Endothelial cell (in vitro differentiated cells): ENCODE measurements around the gene SLC10A1. TPM values are rescaled to one million over a fixed set of nuclear protein-coding genes. Genes with fewer than 3 reads are reported as not detected.
"Not testable (repeated sequence)": the region's sequence is repeated elsewhere in the genome, so short reads cannot be mapped to it uniquely, and the experiment has no call there.

ENCODE experiments used
- DNase-seq: peaks from one replicate; pipeline ENCODE4 v3.0.0; 2021; ENCODE audit warnings: low spot score
- H3K27ac Mint-ChIP-seq: one replicate; pipeline ENCODE4 v1.8.0; 2021; ENCODE audit warnings: mixed read lengths, inconsistent platforms; ENCODE audit not compliant: unreplicated experiment
- H3K27me3 Mint-ChIP-seq: one replicate; pipeline ENCODE4 v1.8.0; 2021; ENCODE audit warnings: mild to moderate bottlenecking, moderate library complexity, mixed read lengths, inconsistent platforms; ENCODE audit not compliant: unreplicated experiment
- H3K36me3 Mint-ChIP-seq: one replicate; pipeline ENCODE4 v1.8.0; 2021; ENCODE audit warnings: mild to moderate bottlenecking, low read depth, mixed read lengths, inconsistent platforms; ENCODE audit not compliant: unreplicated experiment
- H3K4me1 Mint-ChIP-seq: one replicate; pipeline ENCODE4 v1.8.0; 2021; ENCODE audit warnings: mild to moderate bottlenecking, mixed read lengths, inconsistent platforms; ENCODE audit not compliant: unreplicated experiment
- H3K4me3 Mint-ChIP-seq: one replicate; pipeline ENCODE4 v1.8.0; 2021; ENCODE audit warnings: mild to moderate bottlenecking, mixed read lengths, inconsistent platforms; ENCODE audit not compliant: unreplicated experiment
- H3K9me3 Mint-ChIP-seq: one replicate; pipeline ENCODE4 v1.8.0; 2021; ENCODE audit warnings: mixed read lengths, inconsistent platforms; ENCODE audit not compliant: unreplicated experiment
- CTCF ChIP-seq: fragments of 200-600 bp; sonication (generic); IDR thresholded peaks from one replicate; pipeline ENCODE4 v1.5.0; 2021; ENCODE audit warnings: antibody characterized with exemption; ENCODE audit not compliant: unreplicated experiment
- total RNA-seq: library from RNA; stranded (reverse); fragmentation: NEBNext Ultra II Directional; extraction: Animal tissue kit (Norgen Biotek cat#: 25700); gene quantifications from one replicate; pipeline ENCODE4 v1.2.1, GENCODE V29; 2021; ENCODE audit not compliant: unreplicated experiment

The SLC10A1 gene
- total RNA-seq, 1 donor from 2014 or later: not detected

GRCh38 chr14:69750495-69750894 is 46.5 kb downstream of the SLC10A1 start:
- DNase-seq: no peak
- no peak for TF ChIP-seq CTCF
- Mint-ChIP-seq H3K9me3 (no peaks in the 10 kb centered on the region), H3K36me3 (no peaks in the 10 kb centered on the region), H3K27ac (no peak overlapping the region), H3K4me3 (no peak overlapping the region), H3K27me3 (peaks cover 4% of the 10 kb centered on the region), H3K4me1 (no peaks in the 10 kb centered on the region)

- no peak for TF ChIP-seq CTCF
- no peaks in the 10 kb centered on the region for H3K36me3 Mint-ChIP-seq
- H3K27me3 Mint-ChIP-seq: peaks cover 4% of the 10 kb centered on the region
- no peaks in the 10 kb centered on the region for H3K4me1 Mint-ChIP-seq
- H3K27ac Mint-ChIP-seq: no peak overlapping the region
- no peak for DNase-seq
- H3K4me3 Mint-ChIP-seq: no peak overlapping the region
- no peaks in the 10 kb centered on the region for H3K9me3 Mint-ChIP-seq
Observed at GRCh38 chr14:69749956-69750355, 47.1 kb downstream of the SLC10A1 start.

DNA sequence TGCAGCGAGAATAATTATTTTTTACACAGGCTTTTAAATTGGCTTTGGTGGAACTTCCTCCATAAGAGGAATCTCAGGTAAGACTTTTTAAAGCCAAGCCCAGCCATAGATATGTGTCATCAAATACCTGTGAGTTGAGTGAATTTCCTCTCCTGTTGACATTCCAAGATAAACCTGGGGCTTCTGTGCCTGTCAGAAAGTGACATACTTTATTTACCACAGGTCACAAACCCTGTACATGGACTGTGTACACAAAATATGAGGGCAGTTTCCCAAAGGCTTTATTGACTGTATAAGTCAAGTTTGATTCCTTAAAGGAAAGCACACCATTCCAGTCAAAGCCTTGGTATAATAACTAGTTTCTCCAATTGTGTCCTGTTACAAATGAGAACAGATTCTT is 56.0 kb downstream of the SLC10A1 start:
- Mint-ChIP-seq H3K9me3 (no peaks in the 10 kb centered on the region), H3K4me1 (no peaks in the 10 kb centered on the region), H3K4me3 (no peak overlapping the region), H3K36me3 (no peaks in the 10 kb centered on the region), H3K27me3 (no peaks in the 10 kb centered on the region), H3K27ac (no peak overlapping the region)
- DNase-seq: no peak
- TF ChIP-seq CTCF: no peak

- H3K27me3 Mint-ChIP-seq, H3K27ac Mint-ChIP-seq, H3K4me3 Mint-ChIP-seq, H3K4me1 Mint-ChIP-seq, DNase-seq, H3K36me3 Mint-ChIP-seq, H3K9me3 Mint-ChIP-seq: not testable (repeated sequence)
Observed at GRCh38 chr14:69736405-69736804, 60.6 kb downstream of the SLC10A1 start.

DNA sequence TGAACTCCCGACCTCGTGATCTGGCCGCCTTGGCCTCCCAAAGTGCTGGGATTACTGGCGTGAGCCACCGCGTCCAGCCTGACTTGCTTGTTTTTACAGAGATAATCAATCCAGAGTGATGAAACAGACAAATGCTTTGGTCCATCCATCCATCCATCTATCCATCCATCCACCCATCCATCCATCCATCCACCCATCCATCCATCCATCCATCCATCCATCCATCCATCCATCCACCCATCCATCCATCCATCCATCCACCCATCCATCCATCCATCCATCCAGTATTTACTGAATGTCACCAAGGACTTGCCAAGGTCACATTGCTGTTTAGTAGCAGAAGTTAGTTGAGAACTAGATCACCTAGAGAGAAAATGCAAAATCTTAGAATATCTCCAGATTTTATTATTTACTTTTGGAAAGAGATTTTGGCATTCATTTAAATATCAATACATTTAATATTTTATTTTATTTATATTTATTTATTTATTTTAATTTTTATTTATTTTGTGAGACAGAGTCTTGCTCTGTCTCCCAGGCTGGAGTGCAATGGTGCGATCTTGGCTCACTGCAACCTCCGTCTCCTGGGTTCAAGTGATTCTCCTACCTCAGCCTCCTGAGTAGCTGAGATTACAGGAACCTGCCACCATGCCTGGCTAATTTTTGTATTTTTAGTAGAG is 65.0 kb downstream of the SLC10A1 start:
- H3K4me1 Mint-ChIP-seq, H3K27ac Mint-ChIP-seq, DNase-seq, H3K4me3 Mint-ChIP-seq, H3K9me3 Mint-ChIP-seq, H3K27me3 Mint-ChIP-seq, H3K36me3 Mint-ChIP-seq: not testable (repeated sequence)

DNA sequence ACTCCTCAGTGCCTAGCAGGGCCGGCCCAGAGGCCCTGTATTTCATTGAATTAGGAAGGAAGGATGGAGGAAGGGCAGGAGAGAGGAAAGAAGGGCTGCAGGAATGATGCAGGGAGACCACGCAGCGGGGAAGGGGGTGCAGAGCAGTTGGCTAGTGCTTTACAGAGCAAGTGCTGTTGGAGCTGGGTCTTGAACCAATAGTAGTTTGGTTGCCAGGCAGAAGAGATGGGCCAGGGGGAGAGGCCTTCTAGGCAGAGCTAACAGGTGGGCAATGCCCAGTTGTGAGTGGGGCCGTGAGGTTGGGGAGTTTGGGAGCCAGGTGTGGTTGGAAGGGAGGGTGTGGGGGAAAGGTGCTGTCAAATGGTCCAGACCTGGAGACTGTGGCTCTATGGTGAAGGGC is 69.2 kb downstream of the SLC10A1 start:
- no peaks in the 10 kb centered on the region for H3K36me3 Mint-ChIP-seq
- H3K9me3 Mint-ChIP-seq: no peaks in the 10 kb centered on the region
- no peak for TF ChIP-seq CTCF
- peaks cover 18% of the 10 kb centered on the region for H3K4me1 Mint-ChIP-seq
- peaks cover 1% of the 10 kb centered on the region for H3K27me3 Mint-ChIP-seq
- no peak for DNase-seq
- no peak overlapping the region for H3K4me3 Mint-ChIP-seq
- H3K27ac Mint-ChIP-seq: no peak overlapping the region
